Progenitor cell of endocrine pancreas (in vitro differentiated cells): Measurements from ENCODE around the gene COPG1. TPM values are rescaled to one million over a fixed set of nuclear protein-coding genes. Genes with fewer than 3 reads are reported as not detected.

Experiments used
- DNase-seq: peaks from one replicate; pipeline ENCODE4 v3.0.0; 2021; ENCODE audit warnings: low spot score; ENCODE audit not compliant: unreplicated experiment
- H3K27ac Mint-ChIP-seq: 2 replicates; pipeline ENCODE4 v1.8.0; 2021; ENCODE audit warnings: mild to moderate bottlenecking, moderate library complexity, mixed read lengths
- H3K27me3 Mint-ChIP-seq: 2 replicates; pipeline ENCODE4 v1.8.0; 2021; ENCODE audit warnings: mixed read lengths
- H3K36me3 Mint-ChIP-seq: 2 replicates; pipeline ENCODE4 v1.8.0; 2022; ENCODE audit warnings: mixed read lengths; ENCODE audit not compliant: insufficient read depth
- H3K4me1 Mint-ChIP-seq: 2 replicates; pipeline ENCODE4 v1.8.0; 2021; ENCODE audit warnings: low read depth, mixed read lengths
- H3K4me3 Mint-ChIP-seq: 2 replicates; pipeline ENCODE4 v1.8.0; 2021; ENCODE audit warnings: low read depth, mild to moderate bottlenecking, moderate library complexity, mixed read lengths
- H3K9me3 Mint-ChIP-seq: 2 replicates; pipeline ENCODE4 v1.8.0; 2021; ENCODE audit warnings: low read depth, mixed read lengths
- total RNA-seq: library from RNA; stranded (reverse); gene quantifications from 2 replicates; pipeline ENCODE4 v1.2.1, GENCODE V29; 2021
- TF ChIP-seq, protein P1 (sequence below): fragments of 200-600 bp; sonication (generic); IDR thresholded peaks from one replicate; pipeline ENCODE4 v1.5.0; 2021; ENCODE audit warnings: antibody characterized with exemption, mild to moderate bottlenecking; ENCODE audit not compliant: unreplicated experiment

The COPG1 gene
- total RNA-seq, 1 donor from 2014 or later, result 141 TPM

- DNase-seq, result no peak
- no peaks in the 10 kb centered on the region for H3K9me3 Mint-ChIP-seq
- no peaks in the 10 kb centered on the region for H3K27me3 Mint-ChIP-seq
- H3K4me1 Mint-ChIP-seq, result peaks cover 3% of the 10 kb centered on the region
- H3K36me3 Mint-ChIP-seq, result no peaks in the 10 kb centered on the region
- TF ChIP-seq, protein P1, sequence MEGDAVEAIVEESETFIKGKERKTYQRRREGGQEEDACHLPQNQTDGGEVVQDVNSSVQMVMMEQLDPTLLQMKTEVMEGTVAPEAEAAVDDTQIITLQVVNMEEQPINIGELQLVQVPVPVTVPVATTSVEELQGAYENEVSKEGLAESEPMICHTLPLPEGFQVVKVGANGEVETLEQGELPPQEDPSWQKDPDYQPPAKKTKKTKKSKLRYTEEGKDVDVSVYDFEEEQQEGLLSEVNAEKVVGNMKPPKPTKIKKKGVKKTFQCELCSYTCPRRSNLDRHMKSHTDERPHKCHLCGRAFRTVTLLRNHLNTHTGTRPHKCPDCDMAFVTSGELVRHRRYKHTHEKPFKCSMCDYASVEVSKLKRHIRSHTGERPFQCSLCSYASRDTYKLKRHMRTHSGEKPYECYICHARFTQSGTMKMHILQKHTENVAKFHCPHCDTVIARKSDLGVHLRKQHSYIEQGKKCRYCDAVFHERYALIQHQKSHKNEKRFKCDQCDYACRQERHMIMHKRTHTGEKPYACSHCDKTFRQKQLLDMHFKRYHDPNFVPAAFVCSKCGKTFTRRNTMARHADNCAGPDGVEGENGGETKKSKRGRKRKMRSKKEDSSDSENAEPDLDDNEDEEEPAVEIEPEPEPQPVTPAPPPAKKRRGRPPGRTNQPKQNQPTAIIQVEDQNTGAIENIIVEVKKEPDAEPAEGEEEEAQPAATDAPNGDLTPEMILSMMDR, result no peak
- no peak overlapping the region for H3K4me3 Mint-ChIP-seq
- no peak overlapping the region for H3K27ac Mint-ChIP-seq
These were observed 69.5 kb downstream of the COPG1 start for GRCh38 chr3:129318921-129319320.

- Mint-ChIP-seq H3K36me3 (no peaks in the 10 kb centered on the region), H3K9me3 (no peaks in the 10 kb centered on the region), H3K4me3 (no peak overlapping the region), H3K27ac (no peak overlapping the region), H3K27me3 (no peaks in the 10 kb centered on the region), H3K4me1 (no peaks in the 10 kb centered on the region)
- DNase-seq, result no peak
- TF ChIP-seq, protein P1, result no peak
These were observed 70.9 kb downstream of the COPG1 start for GRCh38 chr3:129320261-129320660.

- Mint-ChIP-seq H3K4me1 (no peaks in the 10 kb centered on the region), H3K27ac (no peak overlapping the region), H3K36me3 (no peaks in the 10 kb centered on the region), H3K9me3 (no peaks in the 10 kb centered on the region), H3K4me3 (no peak overlapping the region), H3K27me3 (no peaks in the 10 kb centered on the region)
- DNase-seq, result no peak
- TF ChIP-seq, protein P1, result no peak
These were observed 71.5 kb downstream of the COPG1 start for GRCh38 chr3:129320825-129321487.

DNA sequence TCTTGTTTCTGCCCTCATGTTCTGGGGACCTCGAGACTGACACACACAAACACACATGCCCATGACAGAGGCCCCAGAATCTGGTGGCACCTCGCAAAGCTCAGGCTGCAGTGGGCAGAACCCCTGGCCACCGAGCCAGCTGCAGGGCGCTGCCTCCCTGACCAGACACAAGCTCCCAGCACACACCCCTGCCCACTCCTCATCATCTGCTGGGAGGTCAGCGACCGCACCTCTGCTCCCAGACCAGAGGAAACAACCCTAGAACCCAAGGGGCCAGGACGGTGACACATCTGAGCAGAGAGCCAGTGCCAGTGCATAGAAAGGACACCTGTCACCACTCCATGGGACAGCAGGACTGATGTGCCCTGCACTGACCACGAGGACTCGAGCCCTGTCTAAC, 72.5 kb downstream of the COPG1 start:
- TF ChIP-seq, protein P1, result no peak
- Mint-ChIP-seq H3K4me3 (no peak overlapping the region), H3K9me3 (no peaks in the 10 kb centered on the region)

DNA sequence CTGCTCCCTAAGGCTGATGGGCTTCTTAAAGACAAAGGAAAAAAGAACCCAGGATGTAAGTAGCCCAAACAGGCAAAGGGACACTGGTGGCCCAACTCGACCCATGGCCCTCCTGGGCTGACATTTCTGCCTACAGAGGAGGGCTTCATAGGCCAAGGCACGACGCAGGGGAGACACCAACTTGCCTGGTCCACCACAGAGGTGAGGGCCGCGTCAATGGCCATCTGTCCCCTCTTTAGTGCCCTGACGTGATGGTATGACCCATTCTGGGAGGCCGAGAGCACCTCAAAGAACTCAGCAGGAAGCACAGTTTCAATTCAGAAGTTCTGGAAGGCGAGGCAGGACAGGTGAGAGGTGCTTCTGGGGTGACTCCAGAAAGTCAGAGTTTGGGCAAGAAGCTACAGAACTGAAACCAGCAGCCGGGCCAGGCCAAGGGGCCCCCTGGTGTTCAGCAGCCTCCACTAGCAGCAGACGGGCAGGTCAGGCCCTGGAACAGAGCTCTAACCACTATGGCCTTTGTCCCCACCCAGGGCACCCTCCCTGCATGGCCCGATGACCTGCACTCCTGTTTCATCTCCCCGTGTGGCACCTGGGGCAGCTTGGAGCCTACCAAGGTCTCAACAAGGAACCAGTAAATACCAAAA, 74.4 kb downstream of the COPG1 start:
- Mint-ChIP-seq H3K9me3 (no peaks in the 10 kb centered on the region), H3K4me3 (no peak overlapping the region), H3K27ac (no peak overlapping the region), H3K27me3 (no peaks in the 10 kb centered on the region), H3K36me3 (no peaks in the 10 kb centered on the region), H3K4me1 (no peaks in the 10 kb centered on the region)
- DNase-seq, result no peak
- TF ChIP-seq, protein P1, result no peak

More for the DNA sequence above, 72.5 kb downstream of the COPG1 start:
- no peak overlapping the region for H3K27ac Mint-ChIP-seq
- H3K4me1 Mint-ChIP-seq, result no peaks in the 10 kb centered on the region
- no peaks in the 10 kb centered on the region for H3K27me3 Mint-ChIP-seq
- H3K36me3 Mint-ChIP-seq, result no peaks in the 10 kb centered on the region
- no peak for DNase-seq
